Prostate gland (tissue), 2 donors: ENCODE results near the gene FAP.

Experiments used
- CTCF ChIP-seq, 4 experiments: fragments of 200-600 bp in 2 of 4; fragments of 450-650 bp in 2 of 4; sonication (generic) in 2 of 4; IDR thresholded peaks; 1 replicate in 3 of 4; 2 replicates in 1 of 4; pipeline ENCODE4 v1.5.1; 2016 to 2019; ENCODE audit warnings: antibody characterized with exemption in 4 of 4, mild to moderate bottlenecking in 2 of 4, moderate library complexity in 2 of 4
- POLR2A ChIP-seq: fragments of 450-650 bp; IDR thresholded peaks from one replicate; pipeline ENCODE4 v1.6.1; 2016; ENCODE audit warnings: antibody characterized with exemption, mild to moderate bottlenecking
- POLR2AphosphoS5 ChIP-seq: sonication (generic); formaldehyde crosslinking; IDR thresholded peaks from one replicate; pipeline ENCODE4 v1.6.1; 2017; ENCODE audit warnings: antibody characterized with exemption

GRCh38 chr2:162185541-162186232 is 57.6 kb downstream of the FAP start:
- TF ChIP-seq CTCF (IDR thresholded peaks at IDR 0.05) (no peak), POLR2A (no peak), POLR2AphosphoS5 (no peak)
